ENCODE results near the gene RPRD1B.
"Not testable (repeated sequence)": the region's sequence is repeated elsewhere in the genome, so short reads cannot be mapped to it uniquely, and the experiment has no call there.

RPRD1B gene

DNA sequence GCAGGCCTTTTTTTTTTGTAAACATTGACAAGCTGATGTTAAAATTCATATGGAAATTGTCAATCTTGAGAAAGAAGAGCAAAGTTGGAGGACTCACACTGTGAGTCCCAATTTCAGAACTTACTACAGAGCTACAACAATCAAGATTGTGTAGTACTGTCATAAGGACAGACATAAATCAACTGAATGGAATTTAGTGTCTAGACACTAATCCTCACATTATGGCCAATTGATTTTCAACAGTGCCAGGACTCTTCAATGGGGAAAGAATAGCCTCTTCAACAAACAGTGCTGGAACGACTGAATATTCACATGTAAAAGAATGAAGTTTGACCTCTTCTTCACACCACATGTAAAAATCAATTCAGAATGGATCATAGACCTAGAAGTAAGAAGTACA lies 70.7 kb downstream of the RPRD1B start:
- no peak for DNase-seq (ENCODE audit: low read depth)

DNA sequence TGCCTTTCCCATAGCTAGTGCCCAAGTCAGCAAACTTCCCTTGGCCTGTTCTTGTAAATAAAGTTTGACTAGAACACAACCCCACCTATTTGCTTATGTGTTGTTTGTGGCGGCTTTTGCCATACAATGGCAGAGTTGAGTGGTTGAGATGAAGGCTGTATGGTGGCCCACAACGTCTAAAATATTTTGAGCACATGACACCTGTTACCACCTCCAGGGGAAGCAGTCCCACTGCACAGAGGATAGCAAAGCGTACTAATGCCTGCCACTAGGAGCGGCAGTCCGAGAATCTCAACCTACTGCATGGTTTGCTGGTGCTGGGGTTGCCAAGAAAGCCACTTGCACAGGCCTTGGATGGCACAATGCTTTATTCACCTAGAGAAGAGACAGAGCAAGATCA lies 72.9 kb downstream of the RPRD1B start:
- DNase-seq (ENCODE audit: low read depth): no peak

DNA sequence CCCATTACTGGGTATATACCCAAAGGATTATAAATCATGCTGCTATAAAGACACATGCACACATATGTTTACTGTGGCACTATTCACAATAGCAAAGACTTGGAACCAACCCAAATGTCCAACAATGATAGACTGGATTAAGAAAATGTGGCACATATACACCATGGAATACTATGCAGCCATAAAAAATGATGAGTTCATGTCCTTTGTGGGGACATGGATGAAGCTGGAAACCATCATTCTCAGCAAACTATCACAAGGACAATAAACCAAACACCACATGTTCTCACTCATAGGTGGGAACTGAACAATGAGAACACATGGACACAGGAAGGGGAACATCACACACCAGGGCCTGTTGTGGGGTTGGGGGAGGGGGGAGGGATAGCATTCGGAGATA lies 73.8 kb downstream of the RPRD1B start:
- DNase-seq (ENCODE audit: low read depth): not testable (repeated sequence)

DNA sequence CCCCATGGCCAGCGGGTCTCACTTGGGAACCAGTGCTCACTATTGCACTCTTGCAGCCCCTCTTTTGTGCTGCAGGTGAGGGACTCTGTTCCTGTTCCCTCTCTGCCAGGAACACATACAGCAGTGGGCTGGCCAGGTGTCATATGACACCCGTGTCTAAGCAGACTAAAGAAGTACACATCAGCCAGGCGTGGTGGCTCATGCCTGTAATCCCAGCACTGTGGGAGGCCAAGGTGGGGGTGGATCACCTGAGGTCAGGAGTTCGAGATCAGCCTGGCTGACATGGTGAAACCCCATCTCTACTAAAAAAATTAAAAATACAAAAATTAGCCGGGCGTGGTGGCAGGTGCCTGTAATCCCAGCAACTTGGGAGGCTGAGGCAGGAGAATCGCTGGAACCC lies 74.4 kb downstream of the RPRD1B start:
- DNase-seq (ENCODE audit: low read depth): not testable (repeated sequence)

DNA sequence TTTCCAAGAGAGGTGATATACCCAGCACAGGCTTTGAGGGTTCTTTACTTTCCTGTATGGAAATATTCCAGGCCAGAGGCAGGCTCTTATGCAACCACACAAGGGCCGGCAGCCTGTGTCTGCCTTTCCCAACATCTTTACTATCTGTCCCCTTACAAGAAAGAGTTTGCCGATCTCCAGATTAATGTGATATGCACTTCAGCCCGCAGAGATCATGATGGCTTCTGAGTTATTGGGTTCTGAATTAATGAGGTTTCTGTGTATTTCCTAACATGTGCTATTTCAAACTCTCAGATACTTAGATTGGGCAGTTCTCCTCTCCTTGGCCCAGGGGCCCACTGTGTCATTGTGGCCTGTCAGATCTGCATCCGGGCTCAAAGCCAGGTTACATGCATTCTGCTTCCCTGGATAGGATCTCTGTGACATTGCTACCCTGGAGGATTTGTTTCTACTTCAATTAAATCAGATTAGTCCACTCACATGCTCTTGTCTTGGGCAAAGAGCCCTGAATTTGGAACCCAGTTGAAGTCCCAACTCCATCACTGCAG lies 75.0 kb downstream of the RPRD1B start:
- DNase-seq (ENCODE audit: low read depth): no peak

DNA sequence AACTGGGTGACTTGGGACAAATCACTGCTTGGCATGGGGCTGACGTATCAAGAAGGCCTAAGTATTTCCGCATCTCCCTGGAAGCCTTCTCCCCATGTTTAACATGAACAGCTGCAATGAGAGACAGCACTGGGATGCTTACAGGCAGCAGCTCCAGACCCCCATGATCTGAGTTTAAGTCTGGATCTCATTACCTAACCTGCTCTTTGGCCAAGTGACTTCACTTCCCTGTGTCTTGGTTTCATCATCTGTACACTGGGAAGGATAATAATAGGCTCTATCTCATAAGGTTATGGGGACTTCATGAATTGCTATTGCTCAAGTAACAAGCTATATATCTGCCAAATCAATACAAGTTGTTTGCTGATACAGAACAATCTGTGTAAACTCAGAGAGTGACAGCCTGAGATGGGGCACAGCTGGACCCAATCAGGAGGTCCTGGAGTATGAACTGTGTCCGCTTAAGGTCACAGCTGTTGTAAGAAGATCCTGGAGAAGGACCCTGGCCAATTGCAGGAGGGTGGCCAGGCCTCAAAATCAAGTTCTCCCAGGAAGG lies 75.5 kb downstream of the RPRD1B start:
- DNase-seq (ENCODE audit: low read depth): no peak

DNA sequence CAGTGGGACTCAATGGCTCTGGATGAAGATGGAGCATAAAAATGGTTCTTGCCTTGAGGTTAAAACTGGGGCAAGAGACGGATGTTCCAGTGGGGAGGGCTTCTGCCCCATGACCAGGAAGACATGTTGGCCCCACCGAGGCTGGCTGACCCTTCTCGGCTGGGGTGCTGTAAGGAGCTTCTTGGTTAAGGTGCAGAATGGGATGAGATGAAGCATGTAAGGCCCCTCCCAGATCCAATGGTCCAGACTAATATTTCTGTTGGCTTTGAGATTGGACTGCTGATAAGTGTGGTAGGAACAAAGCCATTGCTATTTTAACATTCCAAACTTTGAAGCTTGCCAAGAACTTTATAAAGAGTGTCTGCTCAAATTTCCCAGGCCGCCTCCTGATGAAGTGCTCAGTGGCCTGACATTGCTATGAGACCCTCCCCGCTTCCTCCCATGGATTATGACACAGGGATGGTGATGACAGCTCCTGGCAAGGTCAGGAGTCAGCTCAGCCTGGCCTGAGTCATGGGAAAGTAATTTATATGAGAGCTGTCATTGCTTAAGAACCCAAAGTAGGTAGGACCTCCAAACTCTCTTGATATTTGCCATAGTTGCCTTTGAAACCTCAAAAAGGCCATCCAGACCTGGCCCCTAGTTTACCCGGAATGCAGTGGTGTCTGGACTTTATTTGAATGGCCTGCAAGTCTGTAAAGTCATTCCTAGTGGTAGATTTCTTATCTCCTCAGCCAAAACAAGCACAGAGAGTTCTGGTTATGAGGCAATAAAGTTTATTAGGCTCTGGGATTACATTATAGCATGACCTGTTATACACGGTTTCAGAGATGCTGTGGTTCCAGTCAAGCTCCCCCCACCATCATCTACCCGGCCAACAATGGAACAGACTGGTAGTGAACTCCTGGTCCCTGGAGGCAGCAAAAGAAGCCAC lies 76.3 kb downstream of the RPRD1B start:
- DNase-seq (ENCODE audit: low read depth): no peak

DNA sequence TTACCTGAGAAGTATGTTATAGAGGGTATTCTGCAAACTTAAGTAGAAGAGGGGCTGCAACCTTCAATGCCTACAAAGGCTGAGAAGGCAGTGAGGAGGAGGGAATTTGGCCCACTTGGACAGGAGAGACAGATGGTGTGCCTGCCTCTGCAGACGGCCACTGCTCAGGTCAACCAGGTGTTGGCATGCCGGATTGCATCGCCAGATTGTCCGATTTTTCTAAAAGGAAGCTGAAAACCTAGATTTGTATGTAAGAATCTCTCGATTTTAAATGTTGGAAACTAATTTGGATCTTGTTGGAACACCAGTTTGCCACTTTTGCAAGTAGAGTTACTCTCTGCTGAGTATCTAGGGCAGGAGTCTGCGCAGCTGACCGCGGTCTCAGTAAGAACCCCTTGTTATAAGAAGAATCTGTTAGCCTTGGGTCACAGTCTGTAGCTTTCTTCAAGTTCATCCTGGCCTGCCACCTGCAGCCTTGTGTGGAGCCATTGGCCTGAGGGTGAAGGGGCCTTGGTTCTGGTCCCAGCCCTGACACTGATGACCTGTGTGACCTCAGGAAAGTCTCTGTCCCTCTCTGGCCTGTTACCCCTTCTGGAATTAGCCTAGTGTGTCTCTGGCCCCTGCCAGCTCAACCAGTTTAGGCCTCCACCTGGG lies 77.1 kb downstream of the RPRD1B start:
- DNase-seq (ENCODE audit: low read depth): no peak

DNA sequence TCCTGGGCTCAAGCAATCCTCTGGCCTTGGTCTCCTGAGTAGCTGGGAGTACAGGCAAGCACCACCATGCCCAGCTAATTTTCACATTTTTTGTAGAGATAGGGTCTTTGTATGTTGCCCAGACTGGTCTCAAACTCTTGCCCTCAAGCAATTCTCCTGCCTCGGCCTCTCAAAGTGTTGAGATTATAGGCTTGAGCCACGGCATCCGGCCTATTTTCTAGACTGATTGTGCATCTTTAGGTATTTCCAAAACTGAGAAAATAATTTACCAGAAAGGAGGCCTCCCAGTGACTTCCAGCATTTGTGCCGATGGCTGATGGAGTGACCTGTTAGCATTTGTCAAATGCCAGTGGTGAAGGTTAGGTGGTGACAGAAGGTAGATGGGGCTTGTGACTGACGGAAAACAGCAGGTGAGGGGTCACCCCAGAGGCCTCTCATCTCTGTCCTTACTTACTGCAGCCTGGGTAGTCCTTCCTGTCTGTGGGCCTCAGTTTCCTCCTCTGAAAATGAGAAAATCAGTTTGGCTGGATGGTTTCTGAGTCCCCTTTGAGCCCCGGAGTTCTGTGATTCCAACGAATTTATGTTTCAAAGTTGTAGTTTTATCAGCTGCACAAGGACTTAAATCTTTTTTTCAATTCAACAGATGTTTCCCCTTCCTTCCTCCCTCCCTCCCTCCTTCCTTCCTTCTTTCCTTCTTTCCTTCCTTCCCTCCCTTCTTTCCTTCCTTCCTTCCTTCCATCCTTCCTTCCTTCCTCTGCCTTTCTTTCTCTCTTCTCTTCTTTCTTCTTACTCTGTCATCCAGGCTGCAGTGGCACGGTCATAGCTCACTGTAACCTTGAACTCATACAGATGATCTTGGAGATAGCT lies 78.1 kb downstream of the RPRD1B start:
- no peak for DNase-seq (ENCODE audit: low read depth)

DNA sequence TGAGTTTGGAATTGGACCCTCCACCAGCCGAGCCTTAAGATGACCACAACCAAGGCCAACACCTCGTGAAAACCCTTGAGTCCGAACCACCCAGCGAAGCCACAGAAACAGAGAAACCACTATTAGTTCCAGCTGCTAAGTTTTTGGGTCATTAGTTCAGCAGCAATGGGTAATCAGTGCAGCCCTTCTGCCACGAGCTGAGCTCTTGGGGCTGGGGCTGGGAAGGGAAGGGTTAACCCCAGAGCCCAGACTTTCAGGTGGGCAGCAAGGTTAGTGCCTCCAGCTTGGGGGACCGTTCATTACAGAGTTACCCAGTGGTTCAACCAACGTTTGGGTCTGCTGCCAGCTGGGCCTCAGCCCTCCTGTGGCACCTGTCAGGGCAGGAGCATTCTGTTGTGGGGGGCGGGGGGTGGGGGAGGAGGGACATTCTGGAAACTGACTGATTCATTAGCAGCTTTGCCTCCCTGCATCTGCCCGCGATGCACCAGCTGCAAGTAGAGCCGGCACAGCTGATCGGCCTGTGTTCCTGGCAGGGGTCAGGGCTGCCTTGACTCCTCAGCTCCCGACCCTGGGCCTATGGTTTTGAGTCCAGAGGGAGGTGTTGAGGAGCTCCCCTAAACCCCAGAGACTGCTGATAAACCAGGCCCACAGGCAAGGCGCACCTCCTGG lies 78.8 kb downstream of the RPRD1B start:
- no peak for DNase-seq (ENCODE audit: low read depth)

DNA sequence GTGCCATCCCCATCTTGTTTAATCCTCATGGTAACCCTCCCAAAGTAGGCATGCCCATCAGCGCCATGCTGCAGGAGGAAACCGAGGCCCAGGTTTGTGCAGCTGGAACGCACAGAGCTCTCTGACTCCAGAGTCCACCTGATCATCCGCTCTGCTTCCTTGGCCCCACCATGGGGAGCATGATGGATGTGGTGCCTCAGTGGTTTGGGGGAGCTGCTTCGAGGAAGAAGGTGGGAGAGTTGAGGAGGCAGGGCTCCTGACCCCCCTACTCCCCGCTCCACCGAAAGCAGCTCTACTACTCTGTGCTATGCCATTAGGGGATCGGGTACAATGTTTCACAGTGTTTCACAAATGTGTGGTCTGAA lies 79.4 kb downstream of the RPRD1B start:
- DNase-seq (ENCODE audit: low read depth): no peak

DNA sequence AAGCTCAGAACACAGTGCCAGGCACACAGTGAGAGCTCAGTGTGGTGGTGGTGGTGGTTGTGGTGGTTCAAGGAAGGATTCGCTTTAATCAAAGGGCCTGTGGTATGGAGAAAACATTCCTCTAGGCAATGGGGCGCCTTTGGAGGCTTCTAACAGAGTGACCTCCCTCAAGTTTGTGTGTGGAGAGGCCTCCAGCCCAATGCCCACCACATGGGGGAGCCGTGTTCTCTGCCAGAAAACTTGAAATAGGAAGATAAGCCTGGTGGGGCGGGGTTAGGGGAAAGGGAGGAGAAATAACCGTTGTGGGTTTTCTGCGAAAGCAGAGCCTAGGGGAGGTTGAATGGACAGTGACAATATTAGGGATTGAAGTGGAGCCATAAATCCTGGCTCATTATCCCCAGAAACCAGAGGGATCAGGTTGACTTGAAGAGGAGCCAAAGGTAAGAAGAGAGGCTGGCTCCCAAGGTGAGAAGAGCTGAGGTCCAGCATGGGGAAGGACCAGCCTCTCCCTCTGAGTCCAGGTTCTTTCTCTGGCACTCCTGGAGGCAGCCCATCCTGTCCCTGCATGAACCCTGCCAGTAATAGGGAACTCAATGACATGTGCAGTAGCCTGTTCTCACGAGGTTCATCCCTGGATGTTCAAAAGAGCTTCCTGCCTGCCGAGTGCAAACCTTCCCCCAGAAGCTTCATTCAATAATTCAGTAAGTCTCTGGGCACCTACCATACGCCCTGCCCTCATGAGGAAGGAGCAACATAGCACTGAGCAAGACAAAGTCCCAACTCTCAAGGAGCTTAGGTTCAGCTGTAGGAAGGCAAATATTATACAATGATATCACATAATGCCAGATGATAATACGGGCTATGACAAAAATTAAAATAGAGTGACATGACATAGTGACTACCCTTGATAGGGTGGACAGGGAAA lies 80.1 kb downstream of the RPRD1B start:
- DNase-seq (ENCODE audit: low read depth): no peak

DNA sequence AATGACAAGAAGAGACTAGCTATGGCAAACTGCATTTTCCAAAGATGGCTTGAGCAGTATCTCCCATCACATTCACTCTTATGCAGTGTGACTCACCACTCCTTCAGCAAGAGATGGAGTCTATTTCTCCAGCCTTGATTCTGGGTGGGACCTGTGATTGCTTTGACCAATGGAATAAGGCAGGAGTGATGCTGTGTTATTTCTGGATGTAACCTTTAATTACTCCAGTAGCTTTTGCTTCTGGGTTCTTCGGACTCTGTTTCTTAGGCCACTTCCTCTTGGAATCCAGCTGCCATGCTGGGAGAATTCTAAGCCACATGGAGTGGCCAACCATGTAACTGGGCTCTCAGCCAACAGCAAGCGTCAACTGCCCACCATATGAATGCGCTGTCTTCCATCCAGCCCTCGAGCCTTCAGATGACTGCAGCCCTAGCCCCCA lies 80.8 kb downstream of the RPRD1B start:
- DNase-seq (ENCODE audit: low read depth): no peak

DNA sequence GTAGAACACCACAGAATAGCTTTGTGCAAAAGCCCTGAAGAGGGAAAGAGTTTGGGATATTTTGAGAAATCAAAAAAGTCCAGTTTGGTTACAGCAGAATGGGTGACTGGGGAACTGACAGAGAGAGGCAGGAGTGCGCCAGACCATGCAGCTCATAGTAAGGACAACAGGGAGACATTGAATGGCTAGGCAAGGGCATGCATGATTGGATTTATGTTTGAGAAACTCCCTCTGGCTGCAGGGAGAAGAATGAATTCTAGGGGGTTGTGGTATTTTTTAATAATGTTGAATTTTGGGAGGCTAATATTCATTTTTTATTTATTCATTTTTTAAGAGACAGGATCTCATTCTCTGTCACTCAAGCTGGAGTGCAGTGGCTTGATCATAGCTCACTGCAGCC lies 81.7 kb downstream of the RPRD1B start:
- DNase-seq (ENCODE audit: low read depth): no peak

DNA sequence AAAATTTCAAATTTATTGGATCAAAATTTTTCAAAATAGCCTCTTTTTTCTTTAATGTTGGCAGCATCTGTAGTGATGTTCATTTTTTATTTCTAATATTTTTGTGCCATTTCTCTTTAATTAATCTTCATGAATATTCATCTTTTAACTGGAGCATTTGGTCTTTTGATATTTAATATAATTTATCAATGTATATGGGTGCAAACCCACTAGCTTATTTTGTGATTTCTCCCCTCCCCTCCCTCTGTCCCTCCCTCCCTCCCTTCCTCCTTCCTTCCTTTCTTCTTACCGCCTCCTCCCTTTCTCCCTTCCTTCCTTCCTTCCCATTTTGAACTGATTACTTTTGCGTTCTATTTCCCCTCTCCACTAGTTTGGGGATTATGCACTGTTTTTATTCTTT lies 82.3 kb downstream of the RPRD1B start:
- DNase-seq (ENCODE audit: low read depth): no peak

DNA sequence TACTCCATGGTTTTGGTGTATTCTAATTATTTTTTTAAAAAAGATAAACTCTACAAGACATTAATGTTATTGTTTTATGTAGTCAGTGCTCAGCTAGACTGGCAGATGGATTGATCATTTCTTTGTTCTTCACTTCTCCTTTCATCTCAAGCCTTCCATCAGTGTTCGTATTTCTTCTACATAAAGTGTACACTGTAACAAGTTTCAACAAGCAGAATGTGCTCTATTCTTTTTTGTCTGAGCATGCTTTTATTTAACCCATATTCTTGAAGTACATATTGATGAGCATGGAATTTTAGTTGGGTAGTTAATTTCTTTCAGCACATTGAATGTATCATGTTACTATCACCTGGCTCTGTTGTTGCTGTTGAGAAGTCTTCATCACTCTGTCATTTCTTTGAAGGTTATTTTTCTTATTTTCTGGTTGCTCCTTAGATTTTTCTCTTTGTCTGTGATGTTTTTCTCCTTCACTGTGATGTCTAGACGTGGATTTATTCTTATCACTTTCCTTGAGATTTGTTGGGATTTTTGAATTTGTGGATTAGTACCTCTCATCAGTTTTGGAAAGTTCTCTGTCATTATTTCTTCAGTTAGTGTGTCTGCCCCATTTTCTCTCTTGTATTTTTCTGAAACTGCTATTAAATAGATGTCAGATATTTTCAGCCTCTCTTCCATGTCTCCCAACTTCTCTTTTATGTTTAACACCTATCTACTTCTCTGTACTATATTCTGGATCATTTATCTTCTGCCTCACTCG lies 83.0 kb downstream of the RPRD1B start:
- DNase-seq (ENCODE audit: low read depth): no peak

DNA sequence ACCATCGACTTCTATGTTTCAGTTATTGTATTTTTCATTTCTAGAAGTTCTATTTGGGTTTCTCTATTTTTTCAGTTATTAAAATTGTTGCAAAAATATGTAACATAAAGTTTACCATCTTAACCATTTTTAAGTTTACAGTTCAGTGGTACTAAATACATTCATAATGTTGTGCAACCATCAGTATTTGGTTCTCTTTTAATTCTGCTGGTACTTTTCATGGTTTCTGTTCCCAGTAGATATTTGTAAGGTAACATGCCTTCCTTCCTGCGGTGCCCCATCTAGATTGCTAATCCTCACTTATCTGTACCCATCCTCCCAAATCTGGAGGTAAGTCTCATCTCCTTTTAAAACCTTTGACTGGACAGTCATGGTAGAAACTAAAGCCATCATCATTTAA lies 83.7 kb downstream of the RPRD1B start:
- DNase-seq (ENCODE audit: low read depth): no peak

DNA sequence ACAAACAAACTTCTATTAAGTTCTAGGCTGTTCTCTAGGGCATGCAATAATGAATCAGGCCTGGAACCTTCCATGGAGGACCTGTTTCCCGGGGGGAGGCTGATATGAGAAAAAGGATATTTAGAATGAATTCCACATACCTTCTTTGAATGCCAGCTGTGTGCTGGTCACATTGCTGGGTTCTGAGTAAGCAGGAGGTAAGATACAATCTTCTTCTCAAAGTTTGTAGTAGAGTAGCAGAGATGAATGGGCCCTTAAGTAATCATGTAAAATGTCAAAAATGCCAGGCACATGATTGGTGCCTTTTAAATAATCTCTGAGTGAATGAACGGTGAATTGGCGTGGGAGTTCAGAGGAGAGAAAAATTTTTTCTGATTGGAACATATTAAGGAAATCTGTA lies 84.1 kb downstream of the RPRD1B start:
- no peak for DNase-seq (ENCODE audit: low read depth)

DNA sequence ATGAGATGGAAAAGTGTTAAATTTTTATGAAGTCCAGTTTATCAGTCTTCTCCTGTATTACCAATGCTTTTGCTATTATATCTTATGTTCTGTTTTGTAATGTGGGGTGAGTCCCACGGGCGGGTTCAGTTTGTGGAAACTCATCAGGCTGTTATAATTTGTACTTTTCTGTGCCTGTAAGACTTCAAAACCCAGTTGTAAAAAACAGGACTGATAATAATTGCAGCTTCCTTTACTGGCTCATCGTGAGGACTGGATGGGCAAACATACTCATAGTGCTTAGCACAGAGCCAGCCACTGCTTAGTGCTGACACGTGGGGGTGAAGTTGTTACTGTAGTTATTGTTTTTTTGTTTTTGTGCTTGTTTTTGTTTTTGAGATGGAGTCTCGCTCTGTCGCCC lies 85.9 kb downstream of the RPRD1B start:
- no peak for DNase-seq (ENCODE audit: low read depth)

DNA sequence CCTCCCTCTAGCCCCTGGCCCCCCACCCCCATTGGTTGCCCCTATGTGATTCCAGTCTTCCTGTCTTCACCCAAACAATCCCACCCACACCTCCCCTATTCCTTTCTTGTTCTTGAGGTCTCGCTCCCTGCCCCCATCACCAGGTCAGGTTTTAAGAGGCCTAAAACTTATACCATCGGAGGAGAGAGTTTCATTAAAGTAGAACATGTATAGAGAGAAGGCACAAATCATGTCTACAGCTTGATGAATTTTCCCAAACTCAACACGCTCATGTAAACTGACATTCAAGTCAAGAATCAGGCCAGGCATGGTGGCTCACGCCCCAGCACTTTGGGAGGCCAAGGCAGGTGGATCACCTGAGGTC lies 87.1 kb downstream of the RPRD1B start:
- DNase-seq (ENCODE audit: low read depth): no peak
